ENCODE measurements around the gene USP36.
A peak's percentile ranks its signal among the peaks of the same experiment; 100 is the strongest.

Gene USP36

GRCh38 chr17:78838574-78839005 is 2.0 kb downstream of the USP36 start:
- no peak for DNase-seq (ENCODE audit: low spot score)

DNA sequence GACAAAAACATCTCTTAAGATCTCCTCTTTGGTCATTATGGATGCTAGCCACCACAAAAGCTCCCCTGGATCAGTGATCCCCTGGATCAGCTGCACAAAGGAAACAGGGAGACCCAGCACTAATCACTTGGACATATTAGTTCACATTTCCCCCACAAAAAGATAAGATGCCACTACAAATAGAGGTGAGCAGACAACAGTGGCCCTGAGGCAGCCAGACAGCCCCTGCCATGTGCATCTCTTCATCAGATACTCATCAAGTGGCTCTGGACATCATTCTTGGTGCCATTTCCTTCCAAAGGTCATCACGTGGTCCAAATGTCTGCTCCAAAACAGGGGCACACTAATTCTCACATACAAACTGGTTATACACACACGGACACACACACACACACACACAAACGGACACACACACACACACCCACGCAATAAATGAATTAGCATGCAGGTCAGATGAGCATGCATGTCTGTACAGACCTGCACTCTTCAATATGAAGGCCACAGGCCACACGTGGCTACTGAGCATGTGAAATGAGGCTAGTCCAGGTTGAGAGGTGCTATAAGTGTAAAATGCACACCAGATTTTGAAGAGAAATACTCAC is 4.1 kb downstream of the USP36 start:
- DNase-seq (ENCODE audit: low spot score) = no peak

DNA sequence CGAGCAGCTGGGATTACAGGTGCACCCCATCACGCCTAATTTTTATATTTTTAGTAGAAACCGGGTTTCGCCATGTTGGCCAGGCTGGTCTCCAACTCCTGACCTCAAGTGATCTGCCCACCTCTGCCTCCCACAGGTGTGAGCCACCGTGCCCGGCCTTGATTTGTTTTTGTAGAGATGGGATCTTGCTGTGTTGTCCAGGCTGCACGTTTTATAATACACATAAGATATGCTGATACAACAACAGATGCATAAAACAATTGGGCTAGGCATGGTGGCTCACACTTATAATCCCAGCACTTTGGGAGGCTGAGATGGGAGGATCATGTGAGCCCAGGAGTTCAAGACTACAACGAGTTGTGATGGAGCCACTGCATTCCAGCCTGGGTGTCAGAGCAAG is 6.0 kb downstream of the USP36 start:
- no peak for DNase-seq (ENCODE audit: low spot score)

GRCh38 chr17:78832541-78832810 is 8.1 kb downstream of the USP36 start:
- DNase-seq (ENCODE audit: low spot score) = no peak

GRCh38 chr17:78831688-78832540 is 8.7 kb downstream of the USP36 start:
- no peak for DNase-seq (ENCODE audit: low spot score)

- DNase-seq (ENCODE audit: low spot score) = no peak
These were observed 11.1 kb downstream of the USP36 start for GRCh38 chr17:78829477-78829876.

DNA sequence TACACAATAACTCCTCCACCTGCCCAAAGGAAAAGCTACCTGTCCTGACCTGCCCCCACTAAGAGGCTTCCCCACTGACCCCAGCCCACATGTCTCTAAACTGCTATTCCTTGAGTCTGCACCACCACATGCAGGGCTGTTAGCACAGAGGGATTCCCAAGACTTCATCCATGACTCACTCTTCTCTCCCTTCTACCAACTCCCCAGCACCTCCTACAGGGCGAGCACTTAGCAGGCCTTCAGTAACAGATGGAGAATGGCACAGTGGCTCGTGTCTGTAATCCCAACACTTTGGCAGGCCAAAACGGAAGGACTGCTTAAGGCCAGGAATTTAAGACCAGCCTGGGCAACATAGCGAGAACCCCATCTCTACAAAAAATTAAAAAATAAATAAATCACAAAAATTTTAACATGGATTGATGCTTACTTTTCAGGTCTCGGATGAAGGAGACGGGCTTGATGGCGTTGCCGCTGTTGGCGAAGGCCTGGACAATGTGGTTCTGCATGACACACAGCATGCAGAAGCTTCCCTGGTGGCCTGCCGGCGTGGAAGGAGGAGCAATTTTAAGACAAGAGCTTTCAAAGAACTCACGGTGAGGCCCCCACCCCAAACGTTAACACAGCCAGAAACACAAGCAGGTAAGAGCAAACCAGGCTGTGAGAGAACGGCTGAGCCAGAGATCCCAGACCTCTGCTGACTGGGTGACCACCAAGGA is 12.0 kb downstream of the USP36 start:
- peak; percentile 75 for DNase-seq (ENCODE audit: low spot score)

DNA sequence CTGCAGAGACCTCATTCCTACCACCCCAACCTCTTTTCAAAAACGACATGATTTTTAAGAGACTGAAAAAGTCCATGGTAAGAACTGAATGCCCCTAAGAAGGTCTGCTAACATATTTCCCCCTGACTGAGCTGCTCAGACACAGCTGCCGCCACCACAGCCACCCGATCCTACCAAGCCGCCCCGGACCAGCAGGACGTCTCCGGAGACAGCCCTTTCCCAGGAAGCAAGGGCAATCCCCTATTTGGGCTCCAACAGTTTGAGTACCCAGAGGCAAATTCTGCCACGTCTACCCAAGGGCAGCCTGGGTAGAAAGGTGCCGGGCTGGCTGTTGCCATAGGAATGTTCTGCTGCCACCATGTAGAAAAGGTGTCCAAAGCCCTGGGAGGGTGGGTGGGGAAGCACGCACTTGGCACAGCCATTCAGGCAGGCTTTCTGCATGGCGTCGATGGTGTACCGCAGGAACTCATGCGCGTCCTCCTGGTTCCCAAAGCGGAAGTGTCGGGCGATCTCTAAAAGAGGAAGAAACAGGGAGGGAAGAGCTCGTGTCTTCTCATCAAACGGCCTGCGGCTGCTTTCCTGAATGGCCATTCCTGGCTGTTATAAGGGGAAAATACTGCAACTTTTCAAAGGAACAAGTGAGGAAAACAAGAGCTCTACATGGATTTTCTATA is 13.6 kb downstream of the USP36 start:
- no peak for DNase-seq (ENCODE audit: low spot score)

DNA sequence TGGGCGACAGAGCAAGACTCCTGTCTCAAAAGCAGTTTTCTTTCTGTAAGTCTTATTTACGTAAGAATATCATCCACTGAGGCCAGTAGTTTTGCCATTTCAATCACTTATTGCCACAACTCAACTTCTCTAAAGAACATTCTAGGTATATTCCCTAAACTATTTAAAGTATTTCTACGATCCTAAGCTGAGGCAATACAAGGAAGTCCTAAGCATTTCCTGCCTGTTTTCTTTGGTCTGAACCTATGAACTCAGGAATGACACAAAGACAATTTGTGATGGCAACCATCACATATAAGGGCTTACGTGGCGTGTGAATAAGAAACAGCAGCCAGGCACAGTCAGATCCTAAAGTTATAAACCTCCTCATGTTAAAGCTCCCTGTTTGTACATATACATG is 14.2 kb downstream of the USP36 start:
- DNase-seq (ENCODE audit: low spot score) = no peak

- no peak for DNase-seq (ENCODE audit: low spot score)
These were observed 14.9 kb downstream of the USP36 start for GRCh38 chr17:78825696-78826095.

DNA sequence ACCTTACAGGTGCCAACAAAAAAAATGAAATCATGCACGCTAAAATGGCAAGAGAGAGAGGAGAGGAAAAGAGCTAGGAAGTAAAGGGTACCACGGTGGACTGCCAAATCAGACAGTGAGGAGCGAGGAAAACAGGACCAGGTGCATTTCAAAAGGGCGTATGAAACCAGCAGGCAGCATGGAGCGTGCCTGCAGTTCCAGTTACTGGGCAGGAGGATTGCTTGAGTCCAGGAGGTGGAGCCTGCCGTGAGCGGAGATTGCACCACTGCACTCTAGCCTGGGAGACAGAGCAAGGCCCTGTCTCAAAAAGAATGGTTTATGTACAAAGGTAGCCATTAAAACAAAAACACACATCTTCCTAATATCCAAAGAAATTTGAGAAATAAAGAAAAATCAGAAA is 16.4 kb downstream of the USP36 start:
- no peak for DNase-seq (ENCODE audit: low spot score)

DNA sequence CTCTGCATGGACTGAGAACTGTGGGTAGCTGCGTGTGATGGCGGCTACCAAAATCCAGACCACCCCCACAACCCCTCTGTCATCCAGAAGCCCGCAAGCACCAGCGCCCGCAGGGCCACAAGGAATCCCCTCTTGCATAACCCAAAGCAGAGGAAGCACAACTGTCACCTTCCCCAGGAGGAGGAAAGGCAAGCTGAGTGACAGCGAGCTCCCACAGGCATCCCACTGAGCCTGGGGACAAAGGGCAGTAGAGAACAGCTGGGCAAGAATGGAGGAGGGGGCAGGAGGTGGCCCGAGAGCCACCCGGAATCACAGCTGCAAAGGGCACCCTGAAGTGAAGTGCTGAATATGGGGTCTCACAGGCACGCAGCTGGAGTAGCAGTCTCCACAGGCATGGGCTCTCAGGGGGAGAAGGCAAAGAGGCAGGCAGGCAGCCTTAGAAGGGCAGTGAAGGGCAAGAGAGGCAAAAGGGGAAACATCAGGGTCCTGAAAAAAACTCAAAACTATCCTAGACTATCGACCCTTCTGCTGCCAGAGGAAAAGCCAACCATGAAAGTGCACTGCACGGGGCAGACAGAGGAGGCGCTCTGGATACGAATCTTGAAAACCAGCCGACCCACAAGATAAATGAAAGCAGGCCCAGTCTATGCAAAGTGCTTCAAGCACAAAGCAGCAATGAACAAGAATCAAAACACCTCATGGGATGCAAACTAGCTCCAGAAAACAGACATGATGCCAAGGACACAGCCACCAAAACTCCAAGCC is 17.1 kb downstream of the USP36 start:
- DNase-seq (ENCODE audit: low spot score) = no peak

DNA sequence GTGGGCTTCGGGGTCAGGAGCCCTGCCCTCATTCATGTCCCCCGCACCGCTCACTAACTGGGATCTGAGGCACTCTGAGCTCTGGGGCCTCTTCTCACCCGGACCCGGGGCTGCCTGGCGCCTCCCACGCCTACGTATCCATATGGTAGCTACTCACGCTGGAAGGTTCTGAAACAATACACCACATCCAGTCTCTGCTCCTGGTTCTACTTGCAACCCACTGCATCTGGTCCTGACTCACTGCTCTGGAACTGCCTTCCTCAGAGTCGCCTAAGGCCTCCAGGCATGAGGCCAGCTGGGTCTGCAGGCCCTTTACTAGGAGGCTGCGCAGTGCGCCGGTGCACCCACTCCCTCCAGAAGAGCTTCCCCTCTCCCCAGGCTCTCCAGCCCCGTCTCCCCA is 18.1 kb downstream of the USP36 start:
- peak; percentile 82 for DNase-seq (ENCODE audit: low spot score)

GRCh38 chr17:78821961-78822360 is 18.7 kb downstream of the USP36 start:
- DNase-seq (ENCODE audit: low spot score) = no peak

GRCh38 chr17:78820841-78821240 is 19.8 kb downstream of the USP36 start:
- no peak for DNase-seq (ENCODE audit: low spot score)

DNA sequence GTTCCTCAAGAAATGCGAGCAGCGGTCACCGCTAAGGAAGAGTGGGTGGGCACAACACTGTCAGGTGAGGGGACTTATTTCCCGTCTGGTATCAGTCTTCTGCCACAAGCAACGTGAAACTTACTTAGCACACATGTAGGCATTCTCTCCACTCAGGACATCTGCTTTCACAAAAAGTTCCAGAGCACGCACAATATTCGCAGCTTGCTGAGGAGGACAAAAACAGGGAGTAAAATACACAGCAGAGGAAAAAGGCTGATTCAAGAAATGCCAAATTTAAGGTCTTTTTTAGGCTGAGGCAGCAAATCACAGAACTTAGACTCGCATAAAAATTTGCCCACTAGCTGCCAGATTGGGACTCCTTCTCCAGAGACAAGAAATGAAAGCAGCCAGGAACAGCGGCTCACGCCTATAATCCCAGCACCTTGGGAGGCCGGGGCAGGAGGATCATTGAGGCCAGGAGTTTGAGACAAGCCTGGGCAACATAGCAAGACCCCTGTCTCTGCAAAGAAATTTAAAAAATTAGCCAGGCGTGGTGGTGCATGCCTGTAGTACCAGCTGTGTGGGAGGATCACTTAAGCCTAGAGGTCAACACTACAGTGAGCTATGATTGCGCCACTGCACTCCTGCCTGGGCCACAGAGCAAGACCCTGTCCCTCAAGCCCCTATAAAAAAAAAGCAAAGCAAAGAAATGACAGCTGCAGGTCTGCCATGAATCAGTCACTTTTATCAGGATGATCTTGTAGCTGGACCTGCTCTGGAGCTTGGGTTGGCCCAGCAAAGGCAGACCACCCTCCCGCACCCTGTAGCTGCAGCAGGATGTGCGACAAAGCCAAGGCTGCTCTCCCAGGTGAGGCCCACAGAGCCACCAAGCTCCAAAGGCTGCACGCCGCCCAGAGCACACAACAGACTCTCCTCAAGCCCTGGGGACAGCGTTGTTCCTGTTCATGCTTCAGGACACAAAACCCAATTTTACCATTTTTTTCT is 20.5 kb downstream of the USP36 start:
- no peak for DNase-seq (ENCODE audit: low spot score)

DNA sequence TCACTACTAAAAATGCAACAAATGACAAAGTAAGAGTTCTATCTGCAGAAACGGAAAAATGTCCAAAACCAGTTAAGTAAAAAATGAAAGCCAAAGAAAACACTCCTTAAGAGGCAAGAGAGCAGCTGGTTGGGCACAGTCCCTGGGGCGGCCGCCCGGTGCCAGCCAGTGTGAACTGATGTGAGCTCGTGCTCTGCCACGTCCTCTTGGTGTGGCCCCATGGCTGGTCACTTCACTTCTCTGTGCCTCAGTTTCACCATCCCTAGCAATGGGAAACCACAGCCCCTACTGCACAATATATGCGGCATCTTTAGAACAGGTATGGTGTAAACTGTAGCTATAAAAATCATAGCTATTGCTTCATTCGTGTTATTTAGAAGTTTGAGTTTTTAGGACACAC is 21.2 kb downstream of the USP36 start:
- DNase-seq (ENCODE audit: low spot score) = no peak

DNA sequence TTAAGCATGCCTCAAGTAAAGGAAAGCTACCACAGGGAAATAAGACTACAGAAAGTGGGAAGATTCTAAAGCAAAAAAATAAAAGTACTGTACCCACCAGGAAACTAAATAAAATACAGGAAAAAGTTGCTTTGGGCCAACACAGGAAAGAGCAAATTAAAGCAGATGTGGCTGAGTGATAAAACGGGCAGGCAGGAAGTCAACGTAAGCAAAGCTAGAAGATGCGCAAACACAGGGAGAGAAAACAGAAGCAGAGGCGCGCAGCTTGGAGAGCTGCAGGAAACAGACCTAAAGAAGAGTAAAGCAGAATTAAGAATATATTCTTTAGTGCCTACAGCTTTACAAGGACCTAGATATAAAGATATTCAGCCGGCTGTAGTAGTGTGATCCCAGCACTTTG is 21.7 kb downstream of the USP36 start:
- DNase-seq (ENCODE audit: low spot score) = no peak

DNA sequence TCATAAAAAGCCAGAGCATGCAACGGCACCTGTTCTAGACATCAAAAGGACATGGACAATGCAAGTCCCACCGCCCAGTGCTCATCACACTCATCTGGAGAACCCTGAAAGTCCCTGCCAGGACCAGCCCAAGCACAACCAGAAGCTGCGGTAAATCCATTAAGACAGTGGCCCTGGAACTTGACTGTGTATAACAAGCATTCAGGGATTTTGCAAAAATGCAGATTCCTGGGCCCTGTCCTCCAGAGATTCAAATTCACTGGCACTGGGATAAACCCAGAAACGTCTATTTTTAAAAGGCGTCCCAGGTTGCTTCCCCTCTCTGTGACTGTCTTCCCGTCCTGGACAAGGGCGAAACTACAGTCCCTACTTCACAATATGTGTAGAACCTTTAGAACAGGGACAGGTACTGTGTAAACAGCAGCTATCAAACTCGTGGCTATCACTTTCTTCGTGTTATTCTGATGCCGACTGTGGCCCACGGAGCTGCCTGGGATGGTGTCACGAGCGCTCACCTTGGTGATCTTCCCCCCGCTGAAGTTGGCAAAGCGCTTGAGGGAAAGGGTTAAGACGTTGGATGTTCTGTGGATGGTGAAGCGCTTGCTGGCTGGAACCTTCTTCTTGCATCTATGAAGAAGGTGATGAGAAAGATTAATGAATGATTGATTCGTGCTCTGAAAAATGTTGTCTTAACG is 22.3 kb downstream of the USP36 start:
- DNase-seq (ENCODE audit: low spot score) = no peak

DNA sequence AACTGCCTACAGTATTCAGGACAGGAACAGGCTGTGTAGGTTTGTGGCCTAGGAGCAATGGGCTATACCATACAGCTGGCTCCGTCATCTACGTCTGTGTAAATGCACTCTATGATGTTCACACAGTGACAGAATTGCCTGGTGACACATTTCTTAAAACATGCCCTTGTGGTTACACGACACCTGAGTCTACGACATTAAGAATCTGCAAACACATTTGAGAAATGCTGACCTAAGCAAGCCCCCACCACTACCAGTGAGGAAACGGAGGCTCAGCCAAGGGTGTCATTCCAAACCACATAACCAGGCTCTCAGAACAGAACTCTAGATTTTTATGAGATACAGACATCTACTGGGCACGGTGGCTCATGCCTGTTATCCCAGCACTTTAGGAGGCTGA is 23.5 kb downstream of the USP36 start:
- no peak for DNase-seq (ENCODE audit: low spot score)
